Measurements from ENCODE around the gene KCNF1.

GRCh38 chr2:10934308-10934978, 22.7 kb downstream of the KCNF1 start:
- TF ChIP-seq SRF (IDR thresholded peaks at IDR 0.05; ENCODE audit: low read depth, low read length) (no peak), RBBP5 (IDR thresholded peaks at IDR 0.05; ENCODE audit: borderline replicate concordance, low read depth, low read length) (no peak), CTCF (IDR thresholded peaks at IDR 0.05; ENCODE audit: control extremely low read depth in 1 of 3, insufficient read depth in 1 of 3, low read depth in 1 of 3, low read length in 3 of 3) (no peak)
